WTC11 (cell line): ENCODE measurements around the gene MBOAT1. TPM values are rescaled to one million over a fixed set of nuclear protein-coding genes. Genes with fewer than 3 reads are reported as not detected.

ENCODE experiments used
- ATAC-seq: fragments of 200-7000 bp; cut with Tn5 transposase; 2 replicates; pipeline ENCODE4 v1.10.0; 2021; ENCODE audit warnings: mild to moderate bottlenecking, moderate library complexity
- CTCF ChIA-PET: fragments of 300-600 bp; sonication (Branson Sonifier 250); formaldehyde crosslinking; loops from one replicate; lab custom pipeline; 2021; ENCODE audit warnings: antibody characterized with exemption; lab: Charles Lee
- POLR2A ChIA-PET: fragments of 350-600 bp; sonication (Branson Sonifier 250); formaldehyde crosslinking; loops from one replicate; lab custom pipeline; 2021; ENCODE audit warnings: antibody characterized with exemption; lab: Charles Lee
- DNase-seq: peaks from one replicate; pipeline ENCODE4 v3.0.0; 2021; ENCODE audit warnings: low spot score
- H3K27ac Mint-ChIP-seq: 2 replicates; pipeline ENCODE4 v1.8.0; 2021; ENCODE audit warnings: mixed read lengths
- H3K27me3 Mint-ChIP-seq: 2 replicates; pipeline ENCODE4 v1.8.0; 2021; ENCODE audit warnings: low read depth, mild to moderate bottlenecking, moderate library complexity, mixed read lengths
- H3K36me3 Mint-ChIP-seq: 2 replicates; pipeline ENCODE4 v1.8.0; 2021; ENCODE audit warnings: mixed read lengths
- H3K4me1 Mint-ChIP-seq: 2 replicates; pipeline ENCODE4 v1.8.0; 2022; ENCODE audit warnings: mixed read lengths
- H3K4me3 Mint-ChIP-seq: 2 replicates; pipeline ENCODE4 v1.8.0; 2021; ENCODE audit warnings: mild to moderate bottlenecking, moderate library complexity, mixed read lengths
- H3K9me3 Mint-ChIP-seq: 2 replicates; pipeline ENCODE4 v1.8.0; 2021; ENCODE audit warnings: mixed read lengths
- EMX1 ChIP-seq: fragments of 250-450 bp; sonication (Bioruptor Pico); IDR thresholded peaks from 2 replicates; pipeline ENCODE4 v1.8.0; 2021; ENCODE audit warnings: mild to moderate bottlenecking
- ESRRA ChIP-seq: sonication (generic); formaldehyde crosslinking; IDR thresholded peaks from 2 replicates; pipeline ENCODE4 v1.8.1; 2022; ENCODE audit warnings: mild to moderate bottlenecking, missing genetic modification reagents, borderline replicate concordance
- JUN ChIP-seq: sonication (generic); formaldehyde crosslinking; IDR thresholded peaks from 2 replicates; pipeline ENCODE4 v1.8.0; 2023; ENCODE audit warnings: mild to moderate bottlenecking, missing genetic modification reagents
- MYBL2 ChIP-seq: sonication (generic); formaldehyde crosslinking; IDR thresholded peaks from 2 replicates; pipeline ENCODE4 v1.8.1; 2023; ENCODE audit warnings: mild to moderate bottlenecking, moderate library complexity, missing genetic modification reagents
- SMAD4 ChIP-seq: sonication (generic); formaldehyde crosslinking; IDR thresholded peaks from 2 replicates; pipeline ENCODE4 v1.8.0; 2022; ENCODE audit warnings: mild to moderate bottlenecking, missing genetic modification reagents
- SP1 ChIP-seq: sonication (generic); formaldehyde crosslinking; conservative IDR thresholded peaks from 2 replicates; pipeline ENCODE4 v1.8.1; 2022; ENCODE audit warnings: missing genetic modification reagents
- TEAD1 ChIP-seq: sonication (generic); formaldehyde crosslinking; IDR thresholded peaks from 2 replicates; pipeline ENCODE4 v1.8.0; 2022; ENCODE audit warnings: mild to moderate bottlenecking, missing genetic modification reagents
- ZBTB21 ChIP-seq: sonication (generic); formaldehyde crosslinking; IDR thresholded peaks from 2 replicates; pipeline ENCODE4 v1.8.1; 2023; ENCODE audit warnings: mild to moderate bottlenecking, missing genetic modification reagents, borderline replicate concordance
- ZNF416 ChIP-seq: fragments of 250-450 bp; sonication (Bioruptor Pico); IDR thresholded peaks from 2 replicates; pipeline ENCODE4 v1.9.0; 2021; ENCODE audit warnings: mild to moderate bottlenecking, inconsistent platforms
- total RNA-seq: library from RNA; stranded (reverse); gene quantifications from 3 replicates; pipeline ENCODE4 v1.2.3, GENCODE V29; 2021
- TF ChIP-seq, protein P1 (sequence below): sonication (generic); formaldehyde crosslinking; IDR thresholded peaks from 2 replicates; pipeline ENCODE4 v1.8.0; 2022; ENCODE audit warnings: mild to moderate bottlenecking, missing genetic modification reagents
- TF ChIP-seq, protein P2 (sequence below): sonication (generic); formaldehyde crosslinking; IDR thresholded peaks from 2 replicates; pipeline ENCODE4 v1.8.1; 2022; ENCODE audit warnings: low read depth, mild to moderate bottlenecking, moderate library complexity, missing genetic modification reagents, borderline replicate concordance
- TF ChIP-seq, protein P3 (sequence below): sonication (generic); formaldehyde crosslinking; IDR thresholded peaks from 2 replicates; pipeline ENCODE4 v1.8.0; 2023; ENCODE audit warnings: missing genetic modification reagents
- TF ChIP-seq, protein P4 (sequence below): sonication (generic); formaldehyde crosslinking; IDR thresholded peaks from 2 replicates; pipeline ENCODE4 v1.8.1; 2022; ENCODE audit warnings: low read depth, missing genetic modification reagents, borderline replicate concordance
- TF ChIP-seq, protein P5 (sequence below): fragments of 200-600 bp; IDR thresholded peaks from 2 replicates; pipeline ENCODE4 v1.8.0; 2022; ENCODE audit warnings: antibody characterized with exemption
- TF ChIP-seq, protein P6 (sequence below): sonication (generic); formaldehyde crosslinking; IDR thresholded peaks from 2 replicates; pipeline ENCODE4 v1.8.1; 2023; ENCODE audit warnings: mild to moderate bottlenecking, moderate library complexity, missing genetic modification reagents
- TF ChIP-seq, protein P7 (sequence below): sonication (generic); formaldehyde crosslinking; IDR thresholded peaks from 2 replicates; pipeline ENCODE4 v1.8.0; 2023; ENCODE audit warnings: mild to moderate bottlenecking, missing genetic modification reagents
- TF ChIP-seq, protein P8 (sequence below): fragments of 250-450 bp; sonication (Bioruptor Pico); IDR thresholded peaks from 2 replicates; pipeline ENCODE4 v1.8.0; 2021; ENCODE audit warnings: mild to moderate bottlenecking

The MBOAT1 gene
- total RNA-seq, 1 experiment from 2014 or later, result 22.9 TPM

DNA sequence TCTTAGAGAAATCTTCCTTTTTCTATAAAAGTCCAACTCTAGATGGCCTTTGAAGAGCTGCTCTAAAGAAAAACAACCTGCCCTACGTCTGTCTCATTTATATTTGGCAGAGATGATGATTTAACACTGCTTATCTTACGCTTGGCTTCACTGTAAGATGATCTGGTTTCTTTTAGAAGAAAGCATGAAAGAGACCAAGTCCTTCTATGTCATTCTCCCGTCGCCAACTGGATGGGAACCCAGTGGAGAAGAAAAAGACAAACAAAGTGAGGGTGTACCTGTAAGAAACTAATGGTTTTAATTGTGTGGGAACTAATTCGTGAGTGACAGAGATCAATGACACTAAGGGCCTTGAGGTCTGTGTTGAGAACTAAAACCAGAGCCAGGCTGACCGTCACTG is 92.8 kb downstream of the MBOAT1 start (continued):
- TF ChIP-seq, protein P1, sequence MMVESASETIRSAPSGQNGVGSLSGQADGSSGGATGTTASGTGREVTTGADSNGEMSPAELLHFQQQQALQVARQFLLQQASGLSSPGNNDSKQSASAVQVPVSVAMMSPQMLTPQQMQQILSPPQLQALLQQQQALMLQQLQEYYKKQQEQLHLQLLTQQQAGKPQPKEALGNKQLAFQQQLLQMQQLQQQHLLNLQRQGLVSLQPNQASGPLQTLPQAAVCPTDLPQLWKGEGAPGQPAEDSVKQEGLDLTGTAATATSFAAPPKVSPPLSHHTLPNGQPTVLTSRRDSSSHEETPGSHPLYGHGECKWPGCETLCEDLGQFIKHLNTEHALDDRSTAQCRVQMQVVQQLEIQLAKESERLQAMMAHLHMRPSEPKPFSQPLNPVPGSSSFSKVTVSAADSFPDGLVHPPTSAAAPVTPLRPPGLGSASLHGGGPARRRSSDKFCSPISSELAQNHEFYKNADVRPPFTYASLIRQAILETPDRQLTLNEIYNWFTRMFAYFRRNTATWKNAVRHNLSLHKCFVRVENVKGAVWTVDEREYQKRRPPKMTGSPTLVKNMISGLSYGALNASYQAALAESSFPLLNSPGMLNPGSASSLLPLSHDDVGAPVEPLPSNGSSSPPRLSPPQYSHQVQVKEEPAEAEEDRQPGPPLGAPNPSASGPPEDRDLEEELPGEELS, result no peak

DNA sequence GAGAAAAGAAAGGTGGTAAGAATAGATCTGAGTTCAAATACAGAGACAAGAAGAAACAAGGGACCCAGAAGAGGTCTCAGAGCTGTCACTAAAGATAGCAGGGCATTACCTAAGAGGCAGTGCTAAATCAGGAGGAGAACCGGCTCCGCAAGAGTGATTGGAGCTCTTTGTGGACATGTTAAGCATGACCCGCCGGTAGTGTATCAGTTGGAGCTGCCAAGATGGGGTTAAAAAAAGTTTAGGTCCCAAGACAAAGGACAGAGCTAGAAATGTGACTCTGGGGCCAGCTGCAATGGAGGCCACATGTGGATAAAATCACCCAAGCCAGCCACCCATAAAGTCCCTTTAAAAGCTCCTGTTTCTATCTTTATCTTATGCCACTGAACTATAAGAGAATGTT is 93.4 kb downstream of the MBOAT1 start:
- TF ChIP-seq SP1 (no peak), TEAD1 (no peak), JUN (no peak), SMAD4 (CRISPR knock-in tag) (no peak), ZNF416 (CRISPR knock-in tag) (no peak), MYBL2 (CRISPR knock-in tag) (no peak), ZBTB21 (no peak), ESRRA (CRISPR knock-in tag) (no peak), EMX1 (CRISPR knock-in tag) (no peak)
- TF ChIP-seq, protein P2, sequence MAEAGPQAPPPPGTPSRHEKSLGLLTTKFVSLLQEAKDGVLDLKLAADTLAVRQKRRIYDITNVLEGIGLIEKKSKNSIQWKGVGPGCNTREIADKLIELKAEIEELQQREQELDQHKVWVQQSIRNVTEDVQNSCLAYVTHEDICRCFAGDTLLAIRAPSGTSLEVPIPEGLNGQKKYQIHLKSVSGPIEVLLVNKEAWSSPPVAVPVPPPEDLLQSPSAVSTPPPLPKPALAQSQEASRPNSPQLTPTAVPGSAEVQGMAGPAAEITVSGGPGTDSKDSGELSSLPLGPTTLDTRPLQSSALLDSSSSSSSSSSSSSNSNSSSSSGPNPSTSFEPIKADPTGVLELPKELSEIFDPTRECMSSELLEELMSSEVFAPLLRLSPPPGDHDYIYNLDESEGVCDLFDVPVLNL (CRISPR knock-in tag), result no peak
- TF ChIP-seq, protein P3, sequence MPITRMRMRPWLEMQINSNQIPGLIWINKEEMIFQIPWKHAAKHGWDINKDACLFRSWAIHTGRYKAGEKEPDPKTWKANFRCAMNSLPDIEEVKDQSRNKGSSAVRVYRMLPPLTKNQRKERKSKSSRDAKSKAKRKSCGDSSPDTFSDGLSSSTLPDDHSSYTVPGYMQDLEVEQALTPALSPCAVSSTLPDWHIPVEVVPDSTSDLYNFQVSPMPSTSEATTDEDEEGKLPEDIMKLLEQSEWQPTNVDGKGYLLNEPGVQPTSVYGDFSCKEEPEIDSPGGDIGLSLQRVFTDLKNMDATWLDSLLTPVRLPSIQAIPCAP (CRISPR knock-in tag), result no peak
- TF ChIP-seq, protein P4, sequence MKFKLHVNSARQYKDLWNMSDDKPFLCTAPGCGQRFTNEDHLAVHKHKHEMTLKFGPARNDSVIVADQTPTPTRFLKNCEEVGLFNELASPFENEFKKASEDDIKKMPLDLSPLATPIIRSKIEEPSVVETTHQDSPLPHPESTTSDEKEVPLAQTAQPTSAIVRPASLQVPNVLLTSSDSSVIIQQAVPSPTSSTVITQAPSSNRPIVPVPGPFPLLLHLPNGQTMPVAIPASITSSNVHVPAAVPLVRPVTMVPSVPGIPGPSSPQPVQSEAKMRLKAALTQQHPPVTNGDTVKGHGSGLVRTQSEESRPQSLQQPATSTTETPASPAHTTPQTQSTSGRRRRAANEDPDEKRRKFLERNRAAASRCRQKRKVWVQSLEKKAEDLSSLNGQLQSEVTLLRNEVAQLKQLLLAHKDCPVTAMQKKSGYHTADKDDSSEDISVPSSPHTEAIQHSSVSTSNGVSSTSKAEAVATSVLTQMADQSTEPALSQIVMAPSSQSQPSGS, result no peak
- TF ChIP-seq, protein P5, sequence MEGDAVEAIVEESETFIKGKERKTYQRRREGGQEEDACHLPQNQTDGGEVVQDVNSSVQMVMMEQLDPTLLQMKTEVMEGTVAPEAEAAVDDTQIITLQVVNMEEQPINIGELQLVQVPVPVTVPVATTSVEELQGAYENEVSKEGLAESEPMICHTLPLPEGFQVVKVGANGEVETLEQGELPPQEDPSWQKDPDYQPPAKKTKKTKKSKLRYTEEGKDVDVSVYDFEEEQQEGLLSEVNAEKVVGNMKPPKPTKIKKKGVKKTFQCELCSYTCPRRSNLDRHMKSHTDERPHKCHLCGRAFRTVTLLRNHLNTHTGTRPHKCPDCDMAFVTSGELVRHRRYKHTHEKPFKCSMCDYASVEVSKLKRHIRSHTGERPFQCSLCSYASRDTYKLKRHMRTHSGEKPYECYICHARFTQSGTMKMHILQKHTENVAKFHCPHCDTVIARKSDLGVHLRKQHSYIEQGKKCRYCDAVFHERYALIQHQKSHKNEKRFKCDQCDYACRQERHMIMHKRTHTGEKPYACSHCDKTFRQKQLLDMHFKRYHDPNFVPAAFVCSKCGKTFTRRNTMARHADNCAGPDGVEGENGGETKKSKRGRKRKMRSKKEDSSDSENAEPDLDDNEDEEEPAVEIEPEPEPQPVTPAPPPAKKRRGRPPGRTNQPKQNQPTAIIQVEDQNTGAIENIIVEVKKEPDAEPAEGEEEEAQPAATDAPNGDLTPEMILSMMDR, result no peak
- TF ChIP-seq, protein P6, sequence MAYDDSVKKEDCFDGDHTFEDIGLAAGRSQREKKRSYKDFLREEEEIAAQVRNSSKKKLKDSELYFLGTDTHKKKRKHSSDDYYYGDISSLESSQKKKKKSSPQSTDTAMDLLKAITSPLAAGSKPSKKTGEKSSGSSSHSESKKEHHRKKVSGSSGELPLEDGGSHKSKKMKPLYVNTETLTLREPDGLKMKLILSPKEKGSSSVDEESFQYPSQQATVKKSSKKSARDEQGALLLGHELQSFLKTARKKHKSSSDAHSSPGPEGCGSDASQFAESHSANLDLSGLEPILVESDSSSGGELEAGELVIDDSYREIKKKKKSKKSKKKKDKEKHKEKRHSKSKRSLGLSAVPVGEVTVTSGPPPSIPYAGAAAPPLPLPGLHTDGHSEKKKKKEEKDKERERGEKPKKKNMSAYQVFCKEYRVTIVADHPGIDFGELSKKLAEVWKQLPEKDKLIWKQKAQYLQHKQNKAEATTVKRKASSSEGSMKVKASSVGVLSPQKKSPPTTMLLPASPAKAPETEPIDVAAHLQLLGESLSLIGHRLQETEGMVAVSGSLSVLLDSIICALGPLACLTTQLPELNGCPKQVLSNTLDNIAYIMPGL (CRISPR knock-in tag), result no peak
- TF ChIP-seq, protein P7, sequence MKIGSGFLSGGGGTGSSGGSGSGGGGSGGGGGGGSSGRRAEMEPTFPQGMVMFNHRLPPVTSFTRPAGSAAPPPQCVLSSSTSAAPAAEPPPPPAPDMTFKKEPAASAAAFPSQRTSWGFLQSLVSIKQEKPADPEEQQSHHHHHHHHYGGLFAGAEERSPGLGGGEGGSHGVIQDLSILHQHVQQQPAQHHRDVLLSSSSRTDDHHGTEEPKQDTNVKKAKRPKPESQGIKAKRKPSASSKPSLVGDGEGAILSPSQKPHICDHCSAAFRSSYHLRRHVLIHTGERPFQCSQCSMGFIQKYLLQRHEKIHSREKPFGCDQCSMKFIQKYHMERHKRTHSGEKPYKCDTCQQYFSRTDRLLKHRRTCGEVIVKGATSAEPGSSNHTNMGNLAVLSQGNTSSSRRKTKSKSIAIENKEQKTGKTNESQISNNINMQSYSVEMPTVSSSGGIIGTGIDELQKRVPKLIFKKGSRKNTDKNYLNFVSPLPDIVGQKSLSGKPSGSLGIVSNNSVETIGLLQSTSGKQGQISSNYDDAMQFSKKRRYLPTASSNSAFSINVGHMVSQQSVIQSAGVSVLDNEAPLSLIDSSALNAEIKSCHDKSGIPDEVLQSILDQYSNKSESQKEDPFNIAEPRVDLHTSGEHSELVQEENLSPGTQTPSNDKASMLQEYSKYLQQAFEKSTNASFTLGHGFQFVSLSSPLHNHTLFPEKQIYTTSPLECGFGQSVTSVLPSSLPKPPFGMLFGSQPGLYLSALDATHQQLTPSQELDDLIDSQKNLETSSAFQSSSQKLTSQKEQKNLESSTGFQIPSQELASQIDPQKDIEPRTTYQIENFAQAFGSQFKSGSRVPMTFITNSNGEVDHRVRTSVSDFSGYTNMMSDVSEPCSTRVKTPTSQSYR (CRISPR knock-in tag), result no peak
- TF ChIP-seq, protein P8, sequence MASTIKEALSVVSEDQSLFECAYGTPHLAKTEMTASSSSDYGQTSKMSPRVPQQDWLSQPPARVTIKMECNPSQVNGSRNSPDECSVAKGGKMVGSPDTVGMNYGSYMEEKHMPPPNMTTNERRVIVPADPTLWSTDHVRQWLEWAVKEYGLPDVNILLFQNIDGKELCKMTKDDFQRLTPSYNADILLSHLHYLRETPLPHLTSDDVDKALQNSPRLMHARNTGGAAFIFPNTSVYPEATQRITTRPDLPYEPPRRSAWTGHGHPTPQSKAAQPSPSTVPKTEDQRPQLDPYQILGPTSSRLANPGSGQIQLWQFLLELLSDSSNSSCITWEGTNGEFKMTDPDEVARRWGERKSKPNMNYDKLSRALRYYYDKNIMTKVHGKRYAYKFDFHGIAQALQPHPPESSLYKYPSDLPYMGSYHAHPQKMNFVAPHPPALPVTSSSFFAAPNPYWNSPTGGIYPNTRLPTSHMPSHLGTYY (CRISPR knock-in tag), result no peak
- TF ChIP-seq, all 79 proteins: peak for 0
- H3K36me3 Mint-ChIP-seq, result peaks cover 10% of the 10 kb centered on the region
- H3K9me3 Mint-ChIP-seq, result no peaks in the 10 kb centered on the region
- H3K4me3 Mint-ChIP-seq, result no peak overlapping the region
- ATAC-seq (no peak), DNase-seq (no peak)
- ChIA-PET CTCF (interaction anchor here (0.6 to 3.2 kb wide), 3 partner anchors 8 to 1004 kb away, joined by 3 to 27 read pairs (median 11); no protein-coding TSS in a partner anchor), POLR2A (no interaction called here)
- H3K27ac Mint-ChIP-seq, result no peak overlapping the region
- H3K27me3 Mint-ChIP-seq, result no peaks in the 10 kb centered on the region
- H3K4me1 Mint-ChIP-seq, result peaks cover 13% of the 10 kb centered on the region
